NB4 (cell line): ENCODE measurements around the gene PCYT1A.

ENCODE experiments used
- MYC ChIP-seq: IDR thresholded peaks from 2 replicates; pipeline ENCODE4 v1.6.1; 2011; ENCODE audit warnings: low read depth, low read length
- POLR2A ChIP-seq: IDR thresholded peaks from 2 replicates; pipeline ENCODE4 v1.6.1; 2011; ENCODE audit warnings: mild to moderate bottlenecking; ENCODE audit not compliant: insufficient read length; ENCODE audit errors: extremely low read depth
- TF ChIP-seq, protein P1 (sequence below): IDR thresholded peaks from one replicate; pipeline ENCODE4 v1.5.1; 2012; ENCODE audit warnings: low read depth, low read length
- TF ChIP-seq, protein P2 (sequence below): IDR thresholded peaks from 2 replicates; pipeline ENCODE4 v1.6.1; 2011; ENCODE audit warnings: low read depth, low read length

DNA sequence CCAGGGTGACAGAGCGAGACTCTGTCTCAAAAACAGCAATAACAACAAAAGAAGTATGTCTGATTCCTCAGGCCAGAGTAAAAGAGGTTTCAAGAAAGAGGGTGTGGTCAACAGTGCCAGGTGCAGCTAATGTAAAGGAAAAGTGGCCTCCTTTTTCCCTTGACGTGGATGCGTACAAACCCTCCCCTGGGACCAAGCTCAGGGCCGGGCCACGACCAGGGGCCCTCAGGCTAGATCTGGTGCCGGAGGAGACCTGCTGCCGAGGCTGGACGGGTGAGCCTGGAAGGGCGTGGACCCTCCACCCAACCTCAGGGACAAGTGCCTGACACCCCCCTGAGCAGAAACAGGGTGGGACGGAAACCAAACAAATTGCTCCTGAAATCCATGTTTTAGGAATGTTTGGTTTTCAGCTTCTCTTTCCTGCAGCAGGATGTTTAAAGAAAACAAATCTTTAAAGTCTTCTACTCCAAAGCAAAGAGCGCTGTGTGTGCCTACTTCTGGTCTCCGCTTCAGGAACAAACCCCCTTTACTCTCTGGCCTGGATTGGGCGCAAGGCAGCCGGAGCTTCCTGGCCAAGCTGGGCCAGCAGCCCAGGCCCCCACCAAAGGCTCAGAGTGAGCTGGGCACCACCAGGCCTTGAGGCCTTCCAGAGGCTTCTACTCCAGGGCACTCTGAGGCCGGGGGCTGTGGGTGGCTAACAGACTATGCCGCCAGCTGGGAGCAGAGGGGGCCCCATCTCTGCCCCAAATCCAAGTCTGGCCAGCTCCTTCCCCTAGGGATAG is 97.8 kb downstream of the PCYT1A start:
- TF ChIP-seq, protein P1, sequence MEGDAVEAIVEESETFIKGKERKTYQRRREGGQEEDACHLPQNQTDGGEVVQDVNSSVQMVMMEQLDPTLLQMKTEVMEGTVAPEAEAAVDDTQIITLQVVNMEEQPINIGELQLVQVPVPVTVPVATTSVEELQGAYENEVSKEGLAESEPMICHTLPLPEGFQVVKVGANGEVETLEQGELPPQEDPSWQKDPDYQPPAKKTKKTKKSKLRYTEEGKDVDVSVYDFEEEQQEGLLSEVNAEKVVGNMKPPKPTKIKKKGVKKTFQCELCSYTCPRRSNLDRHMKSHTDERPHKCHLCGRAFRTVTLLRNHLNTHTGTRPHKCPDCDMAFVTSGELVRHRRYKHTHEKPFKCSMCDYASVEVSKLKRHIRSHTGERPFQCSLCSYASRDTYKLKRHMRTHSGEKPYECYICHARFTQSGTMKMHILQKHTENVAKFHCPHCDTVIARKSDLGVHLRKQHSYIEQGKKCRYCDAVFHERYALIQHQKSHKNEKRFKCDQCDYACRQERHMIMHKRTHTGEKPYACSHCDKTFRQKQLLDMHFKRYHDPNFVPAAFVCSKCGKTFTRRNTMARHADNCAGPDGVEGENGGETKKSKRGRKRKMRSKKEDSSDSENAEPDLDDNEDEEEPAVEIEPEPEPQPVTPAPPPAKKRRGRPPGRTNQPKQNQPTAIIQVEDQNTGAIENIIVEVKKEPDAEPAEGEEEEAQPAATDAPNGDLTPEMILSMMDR, result no peak
- no peak for TF ChIP-seq POLR2A
- TF ChIP-seq, protein P2, sequence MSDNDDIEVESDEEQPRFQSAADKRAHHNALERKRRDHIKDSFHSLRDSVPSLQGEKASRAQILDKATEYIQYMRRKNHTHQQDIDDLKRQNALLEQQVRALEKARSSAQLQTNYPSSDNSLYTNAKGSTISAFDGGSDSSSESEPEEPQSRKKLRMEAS, result no peak
- TF ChIP-seq MYC, result no peak
